Esophagus muscularis mucosa (tissue), 4 donors: ENCODE results near the gene APOA5. TPM values are rescaled to one million over a fixed set of nuclear protein-coding genes. Genes with fewer than 3 reads are reported as not detected.

Experiments used
- DNase-seq: peaks from one replicate; pipeline ENCODE4 v3.0.0-alpha.2; 2017; ENCODE audit errors: extremely low spot score
- H3K27ac ChIP-seq, 4 donors: fragments of 200-600 bp; sonication (generic); replicated peaks in 1 of 4; 1 replicate in 3 of 4; 2 replicates in 1 of 4; pipeline ENCODE4 v1.5.1; 2016 to 2019; ENCODE audit warnings: mild to moderate bottlenecking in 1 of 4
- H3K27me3 ChIP-seq, 4 donors: fragments of 200-600 bp; sonication (generic); one replicate each; pipeline versions ENCODE4 v1.5.1 to v1.6.0; 2016 to 2019
- H3K36me3 ChIP-seq, 4 donors: fragments of 200-600 bp; sonication (generic); one replicate each; pipeline ENCODE4 v1.5.1; 2016 to 2019
- H3K4me1 ChIP-seq, 4 donors: fragments of 200-600 bp; sonication (generic); one replicate each; pipeline ENCODE4 v1.5.1; 2016 to 2019
- H3K4me3 ChIP-seq, 4 donors: fragments of 200-600 bp; sonication (generic); 1 replicate in 2 of 4; 2 replicates in 2 of 4; pipeline ENCODE4 v1.5.1; 2016 to 2019; ENCODE audit warnings: mild to moderate bottlenecking in 4 of 4, moderate library complexity in 1 of 4
- H3K9me3 ChIP-seq, 4 donors: fragments of 200-600 bp; sonication (generic); 1 replicate in 3 of 4; 2 replicates in 1 of 4; pipeline ENCODE4 v1.5.1; 2016 to 2019
- CTCF ChIP-seq, 3 experiments: fragments of 200-600 bp in 2 of 3; fragments of 450-650 bp in 1 of 3; sonication (generic) in 2 of 3; IDR thresholded peaks; one replicate each; pipeline ENCODE4 v1.5.1; 2017 to 2019; ENCODE audit warnings: antibody characterized with exemption in 3 of 3, mild to moderate bottlenecking in 2 of 3, moderate library complexity in 1 of 3
- EP300 ChIP-seq: sonication (generic); formaldehyde crosslinking; IDR thresholded peaks from one replicate; pipeline ENCODE4 v1.6.1; 2017; ENCODE audit warnings: antibody characterized with exemption
- POLR2A ChIP-seq: fragments of 450-650 bp; IDR thresholded peaks from one replicate; pipeline ENCODE4 v1.6.1; 2017; ENCODE audit warnings: antibody characterized with exemption, moderate library complexity, mild to moderate bottlenecking, low read depth
- POLR2AphosphoS5 ChIP-seq, 2 donors: sonication (generic); formaldehyde crosslinking; IDR thresholded peaks; one replicate each; pipeline ENCODE4 v1.6.1; 2017; ENCODE audit warnings: antibody characterized with exemption in 2 of 2
- WGBS: methylation state at CpG from one replicate; pipeline ENCODE4 v1.1.5; 2018; 5-methylcytosine and 5-hydroxymethylcytosine counted together
- intact Hi-C: fragments of 100-400 bp; cut with DNase I; formaldehyde crosslinking; loops from one replicate; pipeline ENCODE4 v1.15.1; 2023
- total RNA-seq, 4 donors: library from RNA; depleted of rRNA; stranded (reverse); fragments of >200 nt; gene quantifications; one replicate each; pipeline versions ENCODE4 v1.1.0 to v1.2.1, GENCODE V29; 2016

The APOA5 gene
- total RNA-seq, 4 donors from 2014 or later, result not detected

GRCh38 chr11:116813781-116814471, 22.2 kb upstream of the APOA5 start:
- 92% methylated on average over 4 of the region's 5 CpGs for WGBS
- Histone ChIP-seq H3K27ac (no peak overlapping the region), H3K9me3 (no peaks in the 10 kb centered on the region), H3K4me1 (no peaks in the 10 kb centered on the region), H3K27me3 (no peaks in the 10 kb centered on the region), H3K4me3 (no peak overlapping the region), H3K36me3 (no peaks in the 10 kb centered on the region)
- TF ChIP-seq CTCF (IDR thresholded peaks at IDR 0.05) (no peak), POLR2AphosphoS5 (IDR thresholded peaks at IDR 0.05) (no peak), POLR2A (no peak), EP300 (no peak)
- intact Hi-C loops, result no loop called here
- no peak for DNase-seq

GRCh38 chr11:116813170-116813569, 21.5 kb upstream of the APOA5 start:
- H3K27me3 ChIP-seq, result no peaks in the 10 kb centered on the region
- no peak overlapping the region for H3K27ac ChIP-seq
- 86% methylated on average over 1 of the region's 1 CpG for WGBS
- no peaks in the 10 kb centered on the region for H3K9me3 ChIP-seq
- no peak for DNase-seq
- intact Hi-C loops, result no loop called here
- no peak for TF ChIP-seq POLR2AphosphoS5 (IDR thresholded peaks at IDR 0.05)
- TF ChIP-seq EP300, result no peak
- TF ChIP-seq CTCF (IDR thresholded peaks at IDR 0.05), result no peak
- no peak for TF ChIP-seq POLR2A
- H3K36me3 ChIP-seq, result no peaks in the 10 kb centered on the region
- H3K4me3 ChIP-seq, result no peak overlapping the region
- H3K4me1 ChIP-seq, result no peaks in the 10 kb centered on the region

GRCh38 chr11:116812109-116812508, 20.4 kb upstream of the APOA5 start:
- Histone ChIP-seq H3K4me1 (no peaks in the 10 kb centered on the region), H3K27me3 (no peaks in the 10 kb centered on the region), H3K4me3 (no peak overlapping the region), H3K36me3 (no peaks in the 10 kb centered on the region), H3K27ac (no peak overlapping the region), H3K9me3 (no peaks in the 10 kb centered on the region)
- TF ChIP-seq POLR2A, result no peak
- no peak for DNase-seq
- WGBS, result 85% methylated on average over 4 of the region's 4 CpGs
- intact Hi-C loops, result no loop called here

- H3K4me3 ChIP-seq, result no peak overlapping the region
- H3K36me3 ChIP-seq, result no peaks in the 10 kb centered on the region
- H3K27ac ChIP-seq, result no peak overlapping the region
- WGBS, result 72% methylated on average over 3 of the region's 3 CpGs
- H3K9me3 ChIP-seq, result no peaks in the 10 kb centered on the region
- DNase-seq, result no peak
- H3K4me1 ChIP-seq, result no peaks in the 10 kb centered on the region
- intact Hi-C loops, result no loop called here
- H3K27me3 ChIP-seq, result no peaks in the 10 kb centered on the region
- TF ChIP-seq POLR2A (no peak), EP300 (no peak), POLR2AphosphoS5 (IDR thresholded peaks at IDR 0.05) (no peak), CTCF (IDR thresholded peaks at IDR 0.05) (no peak)
Measured at GRCh38 chr11:116811194-116811593, 19.5 kb upstream of the APOA5 start.

GRCh38 chr11:116808262-116809175, 16.8 kb upstream of the APOA5 start:
- Histone ChIP-seq H3K27me3 (no peaks in the 10 kb centered on the region), H3K4me1 (no peaks in the 10 kb centered on the region), H3K36me3 (no peaks in the 10 kb centered on the region), H3K4me3 (no peak overlapping the region), H3K9me3 (no peaks in the 10 kb centered on the region), H3K27ac (no peak overlapping the region)
- no peak for TF ChIP-seq EP300
- TF ChIP-seq POLR2AphosphoS5 (IDR thresholded peaks at IDR 0.05), result no peak
- TF ChIP-seq CTCF (IDR thresholded peaks at IDR 0.05), result no peak
- TF ChIP-seq POLR2A, result no peak
- DNase-seq, result no peak
- 83% methylated on average over 14 of the region's 14 CpGs for WGBS
- intact Hi-C loops, result no loop called here
